Measurements from ENCODE around the gene LFNG. TPM values are rescaled to one million over a fixed set of nuclear protein-coding genes. Genes with fewer than 3 reads are reported as not detected.

The LFNG gene
- total and polyA plus RNA-seq, 2 of the 13 experiments (the other 11 are each of a cell fraction or from before 2014, with no cell fraction given): 0.44 to 1.5 TPM

DNA sequence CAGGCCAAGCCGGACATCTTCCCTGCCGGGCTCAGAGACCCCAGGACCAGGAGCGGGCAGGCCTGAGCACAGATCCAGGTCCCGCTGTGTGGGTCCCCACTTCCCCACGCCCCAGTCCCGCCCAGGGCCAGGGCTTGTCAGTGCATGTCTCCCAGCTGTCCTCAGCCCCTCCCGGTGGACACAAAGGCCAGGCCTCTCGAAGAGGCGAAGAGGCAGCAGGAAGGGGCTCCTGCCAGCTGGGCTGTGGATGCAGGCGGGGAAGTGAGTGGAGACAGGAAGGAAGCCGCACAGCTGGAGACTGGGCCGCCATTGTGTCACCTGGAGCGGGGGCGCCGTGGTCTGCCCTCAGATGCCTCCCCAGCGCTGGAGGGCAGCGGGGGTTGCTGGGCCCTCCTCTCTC lies 48.2 kb upstream of the LFNG start (continued):
- TF ChIP-seq PCBP1 (IDR thresholded peaks at IDR 0.05; ENCODE audit: borderline replicate concordance, low read depth, low read length) (no peak), ETV5 (CRISPR knock-in tag; IDR thresholded peaks at IDR 0.05; ENCODE audit: borderline replicate concordance) (peak; percentile 28; the same call in 1 of the 2 replicates), ZNF776 (CRISPR knock-in tag; IDR thresholded peaks at IDR 0.05) (0 out of 2 replicates have a peak, but pooled peaks have one; percentile 25), GABPB1 (CRISPR knock-in tag; IDR thresholded peaks at IDR 0.05) (peak; percentile 20; the same call in 1 of the 2 replicates), SAP130 (CRISPR knock-in tag; IDR thresholded peaks at IDR 0.05; ENCODE audit: low read depth) (peak; percentile 27; the same call in 1 of the 2 replicates), TAF1 (CRISPR knock-in tag; IDR thresholded peaks at IDR 0.05) (peak; percentile 32; the same call in 1 of the 2 replicates), MED1 (CRISPR knock-in tag; IDR thresholded peaks at IDR 0.05) (no peak), EED (CRISPR knock-in tag; IDR thresholded peaks at IDR 0.05) (peak; percentile 39; the same call in 1 of the 2 replicates), TP53 (CRISPR knock-in tag; conservative IDR thresholded peaks at IDR 0.05) (0 out of 2 replicates have a peak, but pooled peaks have one; percentile 37), ZNF782 (CRISPR knock-in tag; IDR thresholded peaks at IDR 0.05; ENCODE audit: borderline replicate concordance) (no peak), SUZ12 (IDR thresholded peaks at IDR 0.05; ENCODE audit: low read depth, low read length) (no peak)
- TF ChIP-seq, protein P1, sequence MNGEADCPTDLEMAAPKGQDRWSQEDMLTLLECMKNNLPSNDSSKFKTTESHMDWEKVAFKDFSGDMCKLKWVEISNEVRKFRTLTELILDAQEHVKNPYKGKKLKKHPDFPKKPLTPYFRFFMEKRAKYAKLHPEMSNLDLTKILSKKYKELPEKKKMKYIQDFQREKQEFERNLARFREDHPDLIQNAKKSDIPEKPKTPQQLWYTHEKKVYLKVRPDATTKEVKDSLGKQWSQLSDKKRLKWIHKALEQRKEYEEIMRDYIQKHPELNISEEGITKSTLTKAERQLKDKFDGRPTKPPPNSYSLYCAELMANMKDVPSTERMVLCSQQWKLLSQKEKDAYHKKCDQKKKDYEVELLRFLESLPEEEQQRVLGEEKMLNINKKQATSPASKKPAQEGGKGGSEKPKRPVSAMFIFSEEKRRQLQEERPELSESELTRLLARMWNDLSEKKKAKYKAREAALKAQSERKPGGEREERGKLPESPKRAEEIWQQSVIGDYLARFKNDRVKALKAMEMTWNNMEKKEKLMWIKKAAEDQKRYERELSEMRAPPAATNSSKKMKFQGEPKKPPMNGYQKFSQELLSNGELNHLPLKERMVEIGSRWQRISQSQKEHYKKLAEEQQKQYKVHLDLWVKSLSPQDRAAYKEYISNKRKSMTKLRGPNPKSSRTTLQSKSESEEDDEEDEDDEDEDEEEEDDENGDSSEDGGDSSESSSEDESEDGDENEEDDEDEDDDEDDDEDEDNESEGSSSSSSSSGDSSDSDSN (CRISPR knock-in tag; IDR thresholded peaks at IDR 0.05): 0 out of 2 replicates have a peak, but pooled peaks have one; percentile 30
- TF ChIP-seq, protein P2, sequence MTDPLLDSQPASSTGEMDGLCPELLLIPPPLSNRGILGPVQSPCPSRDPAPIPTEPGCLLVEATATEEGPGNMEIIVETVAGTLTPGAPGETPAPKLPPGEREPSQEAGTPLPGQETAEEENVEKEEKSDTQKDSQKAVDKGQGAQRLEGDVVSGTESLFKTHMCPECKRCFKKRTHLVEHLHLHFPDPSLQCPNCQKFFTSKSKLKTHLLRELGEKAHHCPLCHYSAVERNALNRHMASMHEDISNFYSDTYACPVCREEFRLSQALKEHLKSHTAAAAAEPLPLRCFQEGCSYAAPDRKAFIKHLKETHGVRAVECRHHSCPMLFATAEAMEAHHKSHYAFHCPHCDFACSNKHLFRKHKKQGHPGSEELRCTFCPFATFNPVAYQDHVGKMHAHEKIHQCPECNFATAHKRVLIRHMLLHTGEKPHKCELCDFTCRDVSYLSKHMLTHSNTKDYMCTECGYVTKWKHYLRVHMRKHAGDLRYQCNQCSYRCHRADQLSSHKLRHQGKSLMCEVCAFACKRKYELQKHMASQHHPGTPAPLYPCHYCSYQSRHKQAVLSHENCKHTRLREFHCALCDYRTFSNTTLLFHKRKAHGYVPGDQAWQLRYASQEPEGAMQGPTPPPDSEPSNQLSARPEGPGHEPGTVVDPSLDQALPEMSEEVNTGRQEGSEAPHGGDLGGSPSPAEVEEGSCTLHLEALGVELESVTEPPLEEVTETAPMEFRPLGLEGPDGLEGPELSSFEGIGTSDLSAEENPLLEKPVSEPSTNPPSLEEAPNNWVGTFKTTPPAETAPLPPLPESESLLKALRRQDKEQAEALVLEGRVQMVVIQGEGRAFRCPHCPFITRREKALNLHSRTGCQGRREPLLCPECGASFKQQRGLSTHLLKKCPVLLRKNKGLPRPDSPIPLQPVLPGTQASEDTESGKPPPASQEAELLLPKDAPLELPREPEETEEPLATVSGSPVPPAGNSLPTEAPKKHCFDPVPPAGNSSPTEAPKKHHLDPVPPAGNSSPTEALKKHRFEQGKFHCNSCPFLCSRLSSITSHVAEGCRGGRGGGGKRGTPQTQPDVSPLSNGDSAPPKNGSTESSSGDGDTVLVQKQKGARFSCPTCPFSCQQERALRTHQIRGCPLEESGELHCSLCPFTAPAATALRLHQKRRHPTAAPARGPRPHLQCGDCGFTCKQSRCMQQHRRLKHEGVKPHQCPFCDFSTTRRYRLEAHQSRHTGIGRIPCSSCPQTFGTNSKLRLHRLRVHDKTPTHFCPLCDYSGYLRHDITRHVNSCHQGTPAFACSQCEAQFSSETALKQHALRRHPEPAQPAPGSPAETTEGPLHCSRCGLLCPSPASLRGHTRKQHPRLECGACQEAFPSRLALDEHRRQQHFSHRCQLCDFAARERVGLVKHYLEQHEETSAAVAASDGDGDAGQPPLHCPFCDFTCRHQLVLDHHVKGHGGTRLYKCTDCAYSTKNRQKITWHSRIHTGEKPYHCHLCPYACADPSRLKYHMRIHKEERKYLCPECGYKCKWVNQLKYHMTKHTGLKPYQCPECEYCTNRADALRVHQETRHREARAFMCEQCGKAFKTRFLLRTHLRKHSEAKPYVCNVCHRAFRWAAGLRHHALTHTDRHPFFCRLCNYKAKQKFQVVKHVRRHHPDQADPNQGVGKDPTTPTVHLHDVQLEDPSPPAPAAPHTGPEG (CRISPR knock-in tag; IDR thresholded peaks at IDR 0.05): no peak
- TF ChIP-seq, protein P3, sequence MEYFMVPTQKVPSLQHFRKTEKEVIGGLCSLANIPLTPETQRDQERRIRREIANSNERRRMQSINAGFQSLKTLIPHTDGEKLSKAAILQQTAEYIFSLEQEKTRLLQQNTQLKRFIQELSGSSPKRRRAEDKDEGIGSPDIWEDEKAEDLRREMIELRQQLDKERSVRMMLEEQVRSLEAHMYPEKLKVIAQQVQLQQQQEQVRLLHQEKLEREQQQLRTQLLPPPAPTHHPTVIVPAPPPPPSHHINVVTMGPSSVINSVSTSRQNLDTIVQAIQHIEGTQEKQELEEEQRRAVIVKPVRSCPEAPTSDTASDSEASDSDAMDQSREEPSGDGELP (IDR thresholded peaks at IDR 0.05; ENCODE audit: borderline replicate concordance, low read depth): peak; percentile 75; the same call in 1 of the 2 replicates
- TF ChIP-seq, protein P4, sequence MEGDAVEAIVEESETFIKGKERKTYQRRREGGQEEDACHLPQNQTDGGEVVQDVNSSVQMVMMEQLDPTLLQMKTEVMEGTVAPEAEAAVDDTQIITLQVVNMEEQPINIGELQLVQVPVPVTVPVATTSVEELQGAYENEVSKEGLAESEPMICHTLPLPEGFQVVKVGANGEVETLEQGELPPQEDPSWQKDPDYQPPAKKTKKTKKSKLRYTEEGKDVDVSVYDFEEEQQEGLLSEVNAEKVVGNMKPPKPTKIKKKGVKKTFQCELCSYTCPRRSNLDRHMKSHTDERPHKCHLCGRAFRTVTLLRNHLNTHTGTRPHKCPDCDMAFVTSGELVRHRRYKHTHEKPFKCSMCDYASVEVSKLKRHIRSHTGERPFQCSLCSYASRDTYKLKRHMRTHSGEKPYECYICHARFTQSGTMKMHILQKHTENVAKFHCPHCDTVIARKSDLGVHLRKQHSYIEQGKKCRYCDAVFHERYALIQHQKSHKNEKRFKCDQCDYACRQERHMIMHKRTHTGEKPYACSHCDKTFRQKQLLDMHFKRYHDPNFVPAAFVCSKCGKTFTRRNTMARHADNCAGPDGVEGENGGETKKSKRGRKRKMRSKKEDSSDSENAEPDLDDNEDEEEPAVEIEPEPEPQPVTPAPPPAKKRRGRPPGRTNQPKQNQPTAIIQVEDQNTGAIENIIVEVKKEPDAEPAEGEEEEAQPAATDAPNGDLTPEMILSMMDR (CRISPR knock-in tag; IDR thresholded peaks at IDR 0.05): 0 out of 2 replicates have a peak, but pooled peaks have one; percentile 12

All from HepG2 (cell line).